Measurements from ENCODE around the gene ZNF556.

The ZNF556 gene

DNA sequence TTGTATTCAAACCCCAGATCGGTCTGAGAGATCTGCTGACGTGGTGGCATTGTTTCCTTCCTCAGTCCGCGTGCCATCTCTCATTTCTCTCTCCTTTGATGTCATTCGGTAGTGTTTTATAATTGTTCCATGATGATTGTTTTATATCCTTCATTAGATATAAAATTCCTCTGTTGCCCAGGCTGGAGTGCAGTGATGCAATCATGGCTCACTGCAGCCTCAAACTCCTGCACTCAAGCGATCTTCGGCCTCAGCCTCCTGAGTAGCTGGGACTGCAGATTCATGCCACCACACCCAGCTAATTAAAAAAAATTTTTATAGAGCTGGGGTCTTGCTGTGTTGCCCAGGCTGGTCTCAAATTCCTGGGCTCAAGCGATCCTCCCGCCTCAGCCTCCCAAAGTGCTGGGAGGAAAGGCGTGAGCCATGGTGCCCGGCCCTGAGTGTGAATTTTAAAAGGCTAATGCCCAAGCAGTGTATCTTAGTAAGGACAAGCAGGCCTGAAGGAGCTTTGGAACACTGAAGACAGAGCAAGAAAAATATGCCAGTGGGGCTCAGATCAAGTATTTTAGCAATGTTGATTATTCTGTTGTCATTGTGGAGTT lies 38.9 kb downstream of the ZNF556 start:
- DNase-seq (ENCODE audit: low read depth in 2 of 2), result no peak

- DNase-seq (ENCODE audit: low read depth in 2 of 2), result no peak
Observed at GRCh38 chr19:2906631-2907195, 39.6 kb downstream of the ZNF556 start.

- DNase-seq (ENCODE audit: low read depth in 2 of 2), result no peak
Observed at GRCh38 chr19:2912306-2912705, 45.2 kb downstream of the ZNF556 start.

DNA sequence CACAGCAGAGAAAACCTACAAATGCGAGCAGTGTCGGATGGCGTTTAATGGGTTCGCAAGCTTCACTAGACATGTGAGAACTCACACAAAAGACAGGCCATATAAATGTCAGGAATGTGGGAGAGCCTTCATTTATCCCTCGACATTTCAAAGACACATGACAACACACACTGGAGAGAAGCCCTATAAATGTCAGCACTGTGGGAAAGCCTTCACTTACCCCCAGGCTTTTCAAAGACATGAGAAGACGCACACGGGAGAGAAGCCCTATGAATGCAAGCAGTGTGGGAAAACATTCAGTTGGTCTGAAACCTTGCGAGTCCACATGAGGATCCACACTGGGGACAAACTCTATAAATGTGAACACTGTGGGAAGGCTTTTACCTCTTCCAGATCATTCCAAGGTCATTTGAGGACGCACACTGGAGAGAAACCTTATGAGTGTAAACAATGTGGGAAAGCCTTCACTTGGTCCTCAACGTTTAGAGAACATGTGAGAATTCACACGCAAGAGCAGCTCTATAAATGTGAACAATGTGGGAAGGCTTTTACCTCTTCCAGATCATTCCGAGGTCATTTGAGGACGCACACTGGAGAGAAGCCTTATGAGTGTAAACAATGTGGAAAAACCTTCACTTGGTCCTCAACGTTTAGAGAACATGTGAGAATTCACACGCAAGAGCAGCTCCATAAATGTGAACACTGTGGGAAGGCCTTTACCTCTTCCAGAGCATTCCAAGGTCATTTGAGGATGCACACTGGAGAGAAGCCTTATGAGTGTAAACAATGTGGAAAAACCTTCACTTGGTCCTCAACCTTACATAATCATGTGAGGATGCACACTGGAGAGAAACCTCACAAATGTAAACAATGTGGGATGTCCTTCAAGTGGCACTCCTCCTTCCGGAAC lies 50.4 kb downstream of the ZNF556 start:
- DNase-seq (ENCODE audit: low read depth in 2 of 2), result no peak

GRCh38 chr19:2922987-2923386 lies 55.9 kb downstream of the ZNF556 start:
- no peak for DNase-seq (ENCODE audit: low read depth in 2 of 2)

- no peak for DNase-seq (ENCODE audit: low read depth in 2 of 2)
Observed at GRCh38 chr19:2923510-2923909, 56.4 kb downstream of the ZNF556 start.

DNA sequence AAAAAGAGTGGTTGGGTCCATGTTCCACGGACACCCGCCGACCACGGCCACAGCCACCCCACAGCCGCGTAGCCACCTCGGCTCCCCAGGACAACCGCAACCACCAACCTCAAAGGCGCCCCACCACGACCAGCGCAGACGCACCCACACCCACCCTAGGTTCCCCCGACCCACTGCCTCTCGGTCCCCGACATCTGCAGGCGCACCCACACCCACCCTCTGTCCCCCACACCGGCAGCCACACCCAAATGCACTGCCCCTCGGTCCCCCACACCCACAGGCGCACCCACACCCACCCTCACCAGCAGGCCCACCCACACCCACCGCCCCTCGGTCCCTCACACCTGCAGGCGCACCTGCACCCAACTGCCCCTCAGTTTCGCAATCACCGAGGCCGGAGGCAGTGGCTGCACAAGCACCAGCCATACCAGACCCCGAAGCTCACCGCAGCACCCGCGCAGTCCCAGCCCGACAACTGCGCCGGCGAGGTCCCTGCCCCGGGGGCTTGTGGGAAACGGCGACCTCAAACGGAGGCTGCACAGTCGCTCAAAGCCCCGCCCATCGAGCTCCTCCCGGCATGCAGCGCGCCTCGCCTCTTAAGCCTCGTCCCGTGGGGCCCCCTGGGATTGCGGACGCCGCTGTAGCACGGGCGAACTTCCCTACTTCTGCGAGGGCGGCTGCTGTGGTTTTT lies 59.4 kb downstream of the ZNF556 start:
- no peak for DNase-seq (ENCODE audit: low read depth in 2 of 2)

- DNase-seq (ENCODE audit: low read depth in 2 of 2), result no peak
Observed at GRCh38 chr19:2927032-2927430, 59.9 kb downstream of the ZNF556 start.
